HEK293T (cell line): ENCODE results near the gene TSG101.
A peak's percentile ranks its signal among the peaks of the same experiment; 100 is the strongest.

Source experiments
- CTCF ChIA-PET: fragments of 350-600 bp; formaldehyde crosslinking; extraction: SDS; loops from one replicate; lab custom pipeline; 2021; ENCODE audit warnings: antibody characterized with exemption, inconsistent platforms; lab: Yijun Ruan, JAX
- POLR2A ChIA-PET: fragments of 350-600 bp; formaldehyde crosslinking; extraction: SDS; loops from one replicate; lab custom pipeline; 2020; ENCODE audit warnings: antibody characterized with exemption, inconsistent platforms; lab: Yijun Ruan, JAX
- DNase-seq: peaks from one replicate; pipeline ENCODE4 v3.0.0; 2012; ENCODE audit warnings: mixed read lengths; ENCODE audit errors: extremely low spot score
- ARNT ChIP-seq: fragments of 450-650 bp; IDR thresholded peaks from 2 replicates; pipeline ENCODE4 v1.6.1; 2017; ENCODE audit warnings: mild to moderate bottlenecking
- BHLHE40 ChIP-seq: fragments of 450-650 bp; IDR thresholded peaks from 2 replicates; pipeline ENCODE4 v1.6.1; 2016; ENCODE audit warnings: mild to moderate bottlenecking, moderate library complexity, borderline replicate concordance
- CTBP1 ChIP-seq: fragments of 450-650 bp; IDR thresholded peaks from 2 replicates; pipeline ENCODE4 v1.6.1; 2016; ENCODE audit warnings: borderline replicate concordance
- ELF4 ChIP-seq: fragments of 450-650 bp; IDR thresholded peaks from 2 replicates; pipeline ENCODE4 v1.6.1; 2017; ENCODE audit warnings: antibody characterized with exemption
- FOXA1 ChIP-seq: fragments of 450-650 bp; IDR thresholded peaks from 2 replicates; pipeline ENCODE4 v1.6.1; 2016; ENCODE audit warnings: mild to moderate bottlenecking
- FOXK2 ChIP-seq: fragments of 450-650 bp; IDR thresholded peaks from 2 replicates; pipeline ENCODE4 v1.6.1; 2016; ENCODE audit warnings: mild to moderate bottlenecking
- FOXM1 ChIP-seq: fragments of 450-650 bp; IDR thresholded peaks from 2 replicates; pipeline ENCODE4 v1.6.1; 2017; ENCODE audit warnings: mild to moderate bottlenecking, borderline replicate concordance
- HDGF ChIP-seq: fragments of 450-650 bp; IDR thresholded peaks from 2 replicates; pipeline ENCODE4 v1.6.1; 2017; ENCODE audit warnings: antibody characterized with exemption, borderline replicate concordance
- L3MBTL2 ChIP-seq: fragments of 450-650 bp; conservative IDR thresholded peaks from 2 replicates; pipeline ENCODE4 v1.6.1; 2016; ENCODE audit warnings: mild to moderate bottlenecking
- LEF1 ChIP-seq: fragments of 450-650 bp; IDR thresholded peaks from 2 replicates; pipeline ENCODE4 v1.6.1; 2017; ENCODE audit warnings: mild to moderate bottlenecking, borderline replicate concordance
- NFRKB ChIP-seq: fragments of 450-650 bp; IDR thresholded peaks from 2 replicates; pipeline ENCODE4 v1.6.1; 2016; ENCODE audit warnings: mild to moderate bottlenecking, moderate library complexity
- SP1 ChIP-seq: fragments of 450-650 bp; IDR thresholded peaks from 2 replicates; pipeline ENCODE4 v1.6.1; 2017
- SUZ12 ChIP-seq: fragments of 450-650 bp; IDR thresholded peaks from 2 replicates; pipeline ENCODE4 v1.6.1; 2016; ENCODE audit warnings: mild to moderate bottlenecking
- TARDBP ChIP-seq: fragments of 450-650 bp; IDR thresholded peaks from 2 replicates; pipeline ENCODE4 v1.6.1; 2016
- ZNF384 ChIP-seq: fragments of 450-650 bp; IDR thresholded peaks from 2 replicates; pipeline ENCODE4 v1.6.1; 2016
- TF ChIP-seq, protein P1 (sequence below): fragments of 450-650 bp; IDR thresholded peaks from 2 replicates; pipeline ENCODE4 v1.6.1; 2016

Gene TSG101

GRCh38 chr11:18526521-18527296 lies at the start of gene TSG101:
TSG101 (minus strand) TSS chr11:18526942; CDS start chr11:18526816, 126 bp downstream.
- peak; percentile 93 for DNase-seq
- TF ChIP-seq, protein P1, sequence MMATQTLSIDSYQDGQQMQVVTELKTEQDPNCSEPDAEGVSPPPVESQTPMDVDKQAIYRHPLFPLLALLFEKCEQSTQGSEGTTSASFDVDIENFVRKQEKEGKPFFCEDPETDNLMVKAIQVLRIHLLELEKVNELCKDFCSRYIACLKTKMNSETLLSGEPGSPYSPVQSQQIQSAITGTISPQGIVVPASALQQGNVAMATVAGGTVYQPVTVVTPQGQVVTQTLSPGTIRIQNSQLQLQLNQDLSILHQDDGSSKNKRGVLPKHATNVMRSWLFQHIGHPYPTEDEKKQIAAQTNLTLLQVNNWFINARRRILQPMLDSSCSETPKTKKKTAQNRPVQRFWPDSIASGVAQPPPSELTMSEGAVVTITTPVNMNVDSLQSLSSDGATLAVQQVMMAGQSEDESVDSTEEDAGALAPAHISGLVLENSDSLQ: peak; percentile 64
- TF ChIP-seq CTBP1 (peak; percentile 20; the same call in 1 of the 2 replicates), TARDBP (no peak), ELF4 (peak; percentile 91)
- ChIA-PET POLR2A (interaction anchor here (0.5 to 2.5 kb wide), 17 partner anchors 9 to 540 kb away, joined by 3 to 22 read pairs (median 3); partner anchors contain the start of genes HPS5, LDHA, SPTY2D1 and UEVLD), CTCF (no interaction called here)

DNA sequence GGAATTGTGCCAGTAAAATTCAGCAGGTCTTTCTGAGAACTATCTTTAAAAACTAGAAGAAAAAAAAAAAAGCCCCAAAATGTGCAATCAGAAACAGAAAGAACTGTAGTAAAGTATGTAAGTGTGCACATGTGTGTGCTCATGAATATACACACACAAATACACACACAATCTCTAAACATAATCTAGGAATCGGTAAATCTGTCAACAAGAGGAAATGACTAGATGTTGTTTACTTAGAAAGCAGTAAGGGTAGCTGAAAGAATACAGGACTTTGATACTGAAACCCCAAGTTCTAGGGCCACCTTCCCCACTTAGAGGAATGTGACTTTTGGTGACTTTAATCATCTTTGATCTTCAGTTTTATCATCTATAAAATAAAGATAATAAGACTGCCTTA lies 48.6 kb upstream of the TSG101 start:
- POLR2A ChIA-PET: no interaction called here
- CTCF ChIA-PET: no interaction called here
- no peak for TF ChIP-seq LEF1

GRCh38 chr11:18567081-18567480 lies 40.3 kb upstream of the TSG101 start:
- TF ChIP-seq SP1 (no peak), ELF4 (no peak), ARNT (no peak), ZNF384 (no peak), BHLHE40 (no peak), LEF1 (no peak), TARDBP (no peak), L3MBTL2 (no peak), FOXM1 (no peak), NFRKB (no peak), FOXK2 (no peak), SUZ12 (no peak), CTBP1 (no peak), HDGF (no peak), FOXA1 (no peak)
- TF ChIP-seq, protein P1: no peak
- DNase-seq: no peak
- CTCF ChIA-PET: no interaction called here
- POLR2A ChIA-PET: interaction anchor here (1.0 kb wide), 1 partner anchor 67 kb away, joined by 3 read pairs; the partner anchor contains the start of gene SPTY2D1

More for the DNA sequence above, 48.6 kb upstream of the TSG101 start:
- no peak for DNase-seq

DNA sequence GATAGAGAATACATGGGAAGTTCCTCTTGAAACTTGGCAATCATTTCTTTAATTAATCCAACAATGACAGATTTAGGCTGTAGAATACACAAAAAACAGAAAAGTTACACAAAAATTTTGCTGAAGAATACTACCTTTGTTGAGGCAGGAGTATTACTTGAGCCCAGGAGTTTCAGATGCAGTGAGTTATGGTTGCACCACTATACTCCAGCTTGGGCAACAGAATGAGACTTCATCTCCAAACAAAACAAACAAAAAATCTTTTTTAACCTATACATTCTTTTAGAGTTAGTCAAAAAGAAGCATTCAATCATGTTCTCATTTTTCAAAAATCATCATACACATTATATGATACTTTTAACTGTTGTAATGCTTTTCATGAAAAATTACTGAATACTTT lies 39.7 kb upstream of the TSG101 start:
- ChIA-PET POLR2A (no interaction called here), CTCF (no interaction called here)
- TF ChIP-seq NFRKB (no peak), SUZ12 (no peak), LEF1 (no peak), ELF4 (no peak), FOXK2 (no peak), SP1 (no peak), CTBP1 (no peak), L3MBTL2 (no peak)
- DNase-seq: no peak

DNA sequence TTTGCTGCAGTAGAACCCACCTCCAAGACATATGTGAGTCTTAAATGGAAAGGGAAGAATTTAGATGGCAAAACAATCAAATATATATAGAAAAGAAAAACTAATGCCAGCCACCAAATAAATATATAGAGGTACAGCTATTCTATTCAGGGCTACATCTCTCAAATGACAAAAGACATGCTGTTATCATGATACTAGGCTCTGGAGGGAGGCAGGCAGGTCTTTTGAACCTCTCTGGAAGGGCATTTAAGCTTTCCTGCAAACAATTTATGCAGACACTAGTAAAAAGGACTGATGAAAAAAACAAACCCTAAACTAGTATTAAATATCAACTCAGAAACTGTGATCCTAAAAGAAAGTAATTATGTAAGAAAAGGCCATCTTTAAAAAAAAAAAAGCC lies 37.4 kb upstream of the TSG101 start:
- DNase-seq: no peak
- CTCF ChIA-PET: no interaction called here
- POLR2A ChIA-PET: no interaction called here
- no peak for TF ChIP-seq SUZ12
- no peak for TF ChIP-seq CTBP1
- TF ChIP-seq, protein P1: no peak
- no peak for TF ChIP-seq LEF1
- TF ChIP-seq HDGF: no peak
- TF ChIP-seq NFRKB: no peak
- no peak for TF ChIP-seq FOXA1
- TF ChIP-seq FOXM1: no peak
- TF ChIP-seq ELF4: no peak
- TF ChIP-seq ARNT: no peak
- no peak for TF ChIP-seq L3MBTL2
- TF ChIP-seq ZNF384: no peak
- no peak for TF ChIP-seq SP1
- TF ChIP-seq BHLHE40: no peak
- no peak for TF ChIP-seq FOXK2
- no peak for TF ChIP-seq TARDBP

DNA sequence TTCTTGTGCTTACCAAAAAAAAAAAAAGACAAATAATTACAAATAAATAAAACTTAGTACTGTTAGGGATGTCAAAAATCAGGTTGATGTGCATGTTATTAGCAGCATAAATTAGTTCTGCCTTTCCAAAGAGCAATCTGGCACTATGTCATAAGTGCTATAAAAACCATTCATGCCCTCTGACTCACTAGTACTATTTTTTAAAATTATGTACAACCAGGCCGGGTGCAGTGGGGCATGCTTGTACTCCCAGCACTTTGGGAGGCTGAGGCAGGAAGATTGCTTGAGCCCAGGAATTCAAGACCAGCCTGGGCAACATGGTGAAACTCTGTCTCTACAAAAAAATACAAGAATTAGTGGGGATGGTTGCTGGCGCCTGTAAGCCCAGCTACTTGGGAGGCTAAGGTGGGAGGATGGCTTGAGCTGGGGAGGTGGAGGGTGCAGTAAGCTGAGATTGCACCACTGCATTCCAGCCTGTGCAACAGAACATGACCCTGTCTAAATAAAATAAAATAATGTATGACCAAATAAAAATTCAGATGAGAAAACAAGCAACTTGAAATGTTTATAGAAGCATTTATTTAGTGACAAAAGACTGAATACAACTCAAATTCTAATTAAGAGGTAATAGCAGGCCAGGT lies 36.5 kb upstream of the TSG101 start:
- no peak for TF ChIP-seq SP1
- TF ChIP-seq ELF4: no peak
- TF ChIP-seq BHLHE40: no peak
- no peak for TF ChIP-seq FOXA1
- TF ChIP-seq ARNT: no peak
- TF ChIP-seq LEF1: no peak
- no peak for TF ChIP-seq HDGF
- no peak for TF ChIP-seq L3MBTL2
- TF ChIP-seq NFRKB: no peak
- TF ChIP-seq, protein P1: no peak
- no peak for DNase-seq
- CTCF ChIA-PET: no interaction called here
- POLR2A ChIA-PET: no interaction called here
